Spleen (tissue), 7 donors: ENCODE results near the gene NUMA1.

ENCODE experiments used
- CTCF ChIP-seq, 11 experiments: fragments of 200-600 bp in 7 of 11; fragments of 450-650 bp in 4 of 11; sonication (generic) in 4 of 11; IDR thresholded peaks in 8 of 11; conservative IDR thresholded peaks in 3 of 11; 1 replicate in 7 of 11; 2 replicates in 4 of 11; pipeline versions ENCODE4 v1.4.0 to v1.8.0; 2016 to 2021; ENCODE audit warnings: antibody characterized with exemption in 11 of 11, inconsistent platforms in 4 of 11, mild to moderate bottlenecking in 1 of 11
- POLR2A ChIP-seq, 3 donors: fragments of 450-650 bp; IDR thresholded peaks; one replicate each; pipeline ENCODE4 v1.5.1; 2017; ENCODE audit warnings: antibody characterized with exemption in 3 of 3, mild to moderate bottlenecking in 1 of 3
- donor health status: DM: no; HTN: no; CAD: no; lungs with moderate emphysema.
- donor health status: DM: no; HTN: no; CAD: no.
- donor health status: DM: no; HTN: no; CAD: no.

- TF ChIP-seq CTCF (IDR thresholded peaks at IDR 0.05 in 8 of 11, conservative IDR thresholded peaks at IDR 0.05 in 3 of 11) (no peak), POLR2A (IDR thresholded peaks at IDR 0.05) (no peak)
These were observed 68.2 kb downstream of the NUMA1 start for GRCh38 chr11:72012091-72012630.
